ENCODE results near the gene THBS3.
"Not testable (repeated sequence)": the region's sequence is repeated elsewhere in the genome, so short reads cannot be mapped to it uniquely, and the experiment has no call there.

Gene THBS3

DNA sequence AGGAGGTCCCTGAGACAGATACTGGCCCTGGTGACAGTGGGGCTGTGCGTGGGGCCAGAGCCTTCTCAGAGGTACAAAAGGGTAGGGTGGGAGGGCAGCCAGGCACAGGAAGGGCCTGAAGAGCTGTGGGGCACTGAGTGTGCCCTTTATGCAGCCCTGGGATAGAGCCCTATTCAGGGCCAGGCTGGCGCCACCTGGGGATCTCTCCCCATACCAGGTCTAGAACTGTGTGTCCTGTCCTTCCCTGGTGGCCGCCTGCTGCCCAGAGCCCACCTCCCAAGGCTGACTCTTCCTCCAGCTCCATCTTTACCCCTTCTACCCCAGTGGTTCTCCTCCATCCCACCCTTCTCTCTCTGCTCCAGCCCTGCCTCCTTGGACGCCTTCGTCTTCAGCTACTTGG, 25.8 kb upstream of the THBS3 start:
- not testable (repeated sequence) for DNase-seq (ENCODE audit: low spot score)

DNA sequence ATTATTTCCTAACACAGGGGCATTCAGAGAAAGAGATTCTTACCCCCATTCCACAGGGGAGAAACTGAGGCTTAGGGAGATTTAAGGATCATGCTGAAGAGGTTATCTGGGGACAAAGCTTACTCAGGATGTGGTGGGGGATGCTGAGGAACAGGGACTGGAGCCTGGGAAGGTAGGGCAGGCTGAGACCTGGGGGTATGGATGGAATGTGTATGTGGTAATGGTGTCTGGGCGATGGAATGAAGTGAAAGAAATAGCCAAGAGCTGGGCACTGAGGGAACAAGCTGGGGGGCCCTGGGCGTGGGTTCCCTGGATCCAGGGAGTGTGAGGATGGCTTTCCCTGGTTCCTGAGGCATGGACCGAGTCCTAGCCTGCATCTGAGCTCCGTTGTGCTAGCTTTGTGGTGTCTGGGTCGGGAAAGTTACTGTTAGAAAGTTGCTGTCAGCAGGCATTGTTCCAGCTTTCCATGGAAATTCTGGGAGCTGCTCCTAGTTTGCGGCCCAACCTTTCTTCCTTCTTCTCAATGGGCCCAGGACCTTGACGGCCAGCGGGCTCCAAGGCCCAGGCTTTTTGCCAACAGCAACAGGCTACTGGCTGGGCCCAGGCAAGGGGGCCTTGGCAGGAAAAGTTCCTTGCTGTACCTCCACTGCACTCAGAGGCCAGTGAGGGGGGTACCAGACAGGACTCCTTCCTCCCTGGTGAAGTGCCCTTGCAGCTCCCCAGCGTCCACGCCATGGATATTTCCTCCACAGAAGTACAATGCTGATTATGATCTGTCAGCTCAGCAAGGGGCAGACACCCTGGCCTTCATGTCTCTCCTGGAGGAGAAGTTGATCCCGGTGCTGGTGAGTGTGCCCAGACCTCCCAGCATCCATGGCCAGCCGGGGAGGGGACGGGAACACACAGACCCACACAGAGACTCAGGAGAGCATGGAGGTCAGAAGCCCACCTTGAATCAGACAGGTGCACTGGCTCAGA, 24.6 kb upstream of the THBS3 start:
- DNase-seq (ENCODE audit: low spot score) = peak; percentile 53

GRCh38 chr1:155231302-155231701, 23.6 kb upstream of the THBS3 start:
- not testable (repeated sequence) for DNase-seq (ENCODE audit: low spot score)

GRCh38 chr1:155228096-155228427, 20.4 kb upstream of the THBS3 start:
- DNase-seq (ENCODE audit: low spot score) = no peak

DNA sequence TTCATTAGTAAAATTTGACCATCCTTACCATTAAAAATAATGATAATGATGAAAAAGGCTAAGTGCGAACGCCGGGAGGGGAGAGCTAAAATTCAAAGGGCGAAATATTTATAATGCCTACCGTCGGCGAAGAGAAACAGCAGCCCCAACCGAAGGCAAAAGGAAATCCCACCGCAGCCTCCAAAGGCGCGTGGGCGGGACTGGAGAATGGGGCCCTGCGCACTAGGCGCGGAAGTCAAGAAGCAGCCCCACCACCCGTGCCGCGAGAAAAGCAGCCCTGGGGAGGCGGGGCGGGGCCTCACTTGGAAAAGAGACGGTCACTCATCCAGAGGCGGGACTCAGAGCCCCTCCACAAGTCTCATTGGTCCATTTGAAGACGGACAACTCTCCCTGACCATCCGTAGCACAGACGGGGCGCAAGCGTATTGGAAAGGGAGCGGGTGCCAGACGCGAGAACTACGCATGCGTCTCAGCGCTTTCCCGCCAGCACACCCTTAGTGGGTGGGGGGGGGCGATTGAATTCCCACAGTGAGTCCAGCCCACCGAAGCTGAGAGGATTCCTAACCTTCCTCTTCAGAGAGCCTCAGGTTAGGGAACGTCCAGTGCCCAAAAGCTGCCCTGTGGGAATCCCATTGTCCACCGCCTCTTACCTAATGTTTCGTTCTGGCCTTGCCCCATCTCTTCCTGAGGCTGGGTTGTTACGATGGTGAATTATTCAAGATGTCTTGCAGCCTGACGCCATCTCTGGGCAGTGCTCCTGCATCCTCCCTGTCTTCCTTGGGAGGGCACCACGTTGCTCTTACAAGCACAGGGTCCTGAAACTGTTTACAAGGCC, 19.8 kb upstream of the THBS3 start:
- peak; percentile 99 for DNase-seq (ENCODE audit: low spot score)

DNA sequence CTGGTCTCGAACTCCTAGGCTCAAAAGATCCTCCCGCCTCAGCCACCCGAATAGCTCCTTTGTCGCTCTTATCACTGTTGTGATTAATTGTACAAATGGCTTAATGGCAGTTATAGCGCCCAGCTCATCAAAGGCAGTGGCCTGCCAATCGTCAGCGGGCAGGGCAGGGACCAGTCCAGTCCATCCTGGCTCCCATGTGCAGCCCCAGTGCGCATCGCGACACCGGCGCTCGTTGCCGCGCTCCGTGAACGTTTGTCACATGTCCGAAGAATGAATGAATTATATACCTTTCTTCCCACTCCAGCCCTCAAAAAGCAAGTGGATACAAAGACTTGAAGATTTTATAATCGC, 19.2 kb upstream of the THBS3 start:
- peak; percentile 61 for DNase-seq (ENCODE audit: low spot score)

- peak; percentile 83 for DNase-seq (ENCODE audit: low spot score)
Measured at GRCh38 chr1:155226188-155226909, 18.7 kb upstream of the THBS3 start.

GRCh38 chr1:155225404-155225759, 17.7 kb upstream of the THBS3 start:
- not testable (repeated sequence) for DNase-seq (ENCODE audit: low spot score)

DNA sequence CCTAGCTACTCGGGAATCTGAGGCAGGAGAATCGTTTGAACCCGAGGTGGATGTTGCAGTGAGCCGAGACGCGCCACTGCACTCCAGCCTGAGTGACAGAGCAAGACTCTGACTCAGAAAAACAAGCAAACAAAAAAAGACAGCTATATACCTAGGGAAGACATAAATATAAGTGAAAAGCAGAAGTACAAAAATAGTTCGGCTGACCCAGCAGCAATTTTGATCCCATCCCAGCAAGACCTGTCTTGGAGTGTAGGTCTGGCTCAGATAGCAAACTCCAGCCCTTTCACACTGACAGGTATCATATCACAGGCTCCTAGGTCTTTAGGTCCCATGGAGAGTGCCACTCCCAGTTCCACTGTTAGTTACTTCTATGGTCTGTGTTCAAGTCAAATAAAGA, 15.3 kb upstream of the THBS3 start:
- no peak for DNase-seq (ENCODE audit: low spot score)

- DNase-seq (ENCODE audit: low spot score) = not testable (repeated sequence)
Measured at GRCh38 chr1:155220211-155220965, 12.7 kb upstream of the THBS3 start.

DNA sequence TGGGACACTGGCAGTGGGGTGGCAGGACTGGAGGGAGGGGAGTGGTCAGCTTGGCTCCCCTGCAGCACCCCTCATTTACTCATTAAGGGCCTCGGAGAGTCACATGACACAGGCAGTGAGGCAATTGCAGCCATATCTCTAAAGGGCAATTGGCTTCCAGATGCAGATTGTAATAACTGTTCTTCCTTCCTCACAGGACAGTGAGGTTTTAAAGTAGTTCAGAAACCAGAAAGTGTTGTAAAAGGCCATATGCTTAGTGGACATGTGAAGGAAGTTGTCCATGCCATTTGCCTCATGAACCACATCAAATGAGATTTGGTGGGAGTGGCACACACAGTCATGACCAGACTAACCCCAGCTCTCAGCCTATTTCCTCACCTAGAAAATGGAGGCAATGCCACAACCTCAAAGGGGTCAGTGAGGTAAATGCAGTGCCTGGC, 11.9 kb upstream of the THBS3 start:
- DNase-seq (ENCODE audit: low spot score) = peak; percentile 74

DNA sequence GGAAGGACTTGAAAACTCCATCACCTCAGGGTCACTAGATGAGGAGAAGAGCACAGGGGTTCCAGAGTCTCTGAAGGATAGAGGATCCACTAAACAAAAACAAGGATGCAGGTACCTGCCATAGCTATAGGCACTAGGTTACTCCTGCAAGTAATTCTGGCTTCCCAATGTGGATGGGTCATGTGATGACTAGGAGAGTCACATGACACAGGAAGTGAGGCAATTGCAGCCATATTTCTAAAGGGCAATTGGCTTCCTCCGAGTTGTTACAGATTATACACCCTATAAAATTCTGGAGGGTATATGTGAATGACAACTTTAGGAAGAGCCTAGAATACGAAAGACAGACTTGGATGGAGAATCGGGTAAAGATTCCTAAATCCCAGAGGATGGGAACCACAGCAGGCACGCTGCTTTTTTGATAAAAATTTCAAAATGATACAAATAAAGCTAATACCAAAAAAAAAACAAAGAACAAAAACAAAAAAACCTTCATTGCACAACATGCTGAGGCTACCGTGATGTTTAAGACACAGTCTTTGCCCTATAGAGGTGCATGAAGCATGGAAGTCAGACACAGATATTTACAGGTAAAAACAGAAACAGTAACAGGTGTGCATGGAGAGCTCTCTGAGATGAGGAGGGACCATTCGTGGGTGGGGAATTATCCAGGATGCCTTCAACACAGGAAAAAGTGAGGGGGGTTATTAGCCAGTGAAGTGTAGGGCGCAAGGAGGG, 11.3 kb upstream of the THBS3 start:
- peak; percentile 93 for DNase-seq (ENCODE audit: low spot score)

DNA sequence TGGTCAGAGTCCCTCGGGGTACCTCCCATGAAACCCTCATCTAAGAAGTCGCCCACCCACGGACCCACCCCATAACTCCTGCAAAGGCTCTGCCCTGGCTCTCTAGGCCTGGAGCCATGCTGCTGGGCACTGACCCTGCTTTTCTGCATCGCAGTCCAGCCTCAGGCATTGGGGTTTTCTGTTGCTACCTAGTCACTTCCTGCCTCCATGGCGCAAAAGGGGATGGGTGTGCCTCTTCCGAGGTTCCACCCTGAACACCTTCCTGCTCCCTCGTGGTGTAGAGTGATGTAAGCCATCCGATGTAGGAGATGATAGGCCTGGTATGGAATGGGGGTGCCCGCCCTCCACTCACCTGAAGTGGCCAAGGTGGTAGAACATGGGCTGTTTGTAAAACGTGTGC, 7.0 kb upstream of the THBS3 start:
- not testable (repeated sequence) for DNase-seq (ENCODE audit: low spot score)

DNA sequence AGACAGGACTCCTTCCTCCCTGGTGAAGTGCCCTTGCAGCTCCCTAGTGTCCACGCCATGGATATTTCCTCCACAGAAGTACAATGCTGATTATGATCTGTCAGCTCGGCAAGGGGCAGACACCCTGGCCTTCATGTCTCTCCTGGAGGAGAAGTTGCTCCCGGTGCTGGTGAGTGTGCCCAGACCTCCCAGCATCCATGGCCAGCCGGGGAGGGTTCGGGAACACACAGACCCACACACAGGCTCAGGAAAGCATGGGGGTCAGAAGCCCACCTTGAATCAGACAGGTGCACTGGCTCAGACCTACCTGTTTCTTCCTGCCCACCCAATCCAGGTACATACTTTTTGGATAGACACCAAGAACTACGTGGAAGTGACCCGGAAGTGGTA, 4.3 kb upstream of the THBS3 start:
- not testable (repeated sequence) for DNase-seq (ENCODE audit: low spot score)

DNA sequence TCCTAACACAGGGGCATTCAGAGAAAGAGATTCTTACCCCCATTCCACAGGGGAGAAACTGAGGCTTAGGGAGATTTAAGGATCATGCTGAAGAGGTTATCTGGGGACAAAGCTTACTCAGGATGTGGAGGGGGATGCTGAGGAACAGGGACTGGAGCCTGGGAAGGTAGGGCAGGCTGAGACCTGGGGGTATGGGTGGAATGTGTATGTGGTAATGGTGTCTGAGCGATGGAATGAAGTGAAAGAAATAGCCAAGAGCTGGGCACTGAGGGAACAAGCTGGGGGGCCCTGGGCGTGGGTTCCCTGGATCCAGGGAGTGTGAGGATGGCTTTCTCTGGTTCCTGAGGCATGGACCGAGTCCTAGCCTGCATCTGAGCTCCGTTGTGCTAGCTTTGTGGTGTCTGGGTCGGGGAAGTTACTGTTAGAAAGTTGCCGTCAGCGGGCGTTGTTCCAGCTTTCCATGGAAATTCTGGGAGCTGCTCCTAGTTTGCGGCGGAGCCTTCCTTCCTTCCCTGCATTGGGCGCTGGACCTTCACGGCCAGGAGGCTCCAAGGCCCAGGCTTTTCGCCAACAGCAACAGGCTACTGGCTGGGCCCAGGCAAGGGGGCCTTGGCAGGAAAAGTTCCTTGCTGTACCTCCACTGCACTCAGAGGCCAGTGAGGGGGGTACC, 3.8 kb upstream of the THBS3 start:
- DNase-seq (ENCODE audit: low spot score) = not testable (repeated sequence)

DNA sequence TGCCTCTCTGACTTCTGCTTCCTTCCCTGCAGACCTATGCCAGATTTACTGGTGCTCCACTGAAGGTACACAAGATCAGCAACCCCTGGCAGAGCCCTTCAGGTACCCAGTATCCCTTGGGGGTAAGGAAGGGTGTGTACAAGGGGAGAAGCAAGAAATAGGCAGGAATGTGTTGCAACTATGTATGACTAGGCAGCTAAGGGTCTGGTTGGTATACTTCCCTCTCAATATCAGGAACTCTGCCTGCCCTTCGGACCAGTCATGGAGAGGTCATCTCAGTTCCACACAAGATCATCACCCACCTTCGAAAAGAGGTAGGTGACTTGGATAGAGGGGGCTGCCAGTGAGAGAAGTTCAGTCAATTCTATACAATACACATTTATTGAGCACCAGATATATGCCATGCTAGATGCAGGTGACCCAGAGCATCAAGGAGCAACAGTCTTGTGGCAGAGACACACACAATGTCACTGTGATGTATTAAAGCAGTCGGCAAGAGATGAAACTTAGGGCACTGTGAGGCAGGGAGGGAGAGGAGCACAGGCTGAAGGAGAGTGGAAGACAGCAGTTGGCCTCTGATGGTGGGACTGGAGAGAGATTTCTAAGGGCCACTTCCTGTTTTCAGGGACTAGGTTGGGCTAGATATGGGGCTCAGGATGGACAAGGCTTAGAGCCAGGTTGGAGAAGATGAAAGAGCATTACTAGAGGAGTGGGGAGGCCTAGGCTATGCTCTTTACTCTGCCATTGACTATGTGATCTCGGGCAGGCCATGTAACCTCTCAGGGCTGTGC, 2.8 kb upstream of the THBS3 start:
- no peak for DNase-seq (ENCODE audit: low spot score)

GRCh38 chr1:155209312-155209721, 1.6 kb upstream of the THBS3 start:
- no peak for DNase-seq (ENCODE audit: low spot score)

- DNase-seq (ENCODE audit: low spot score) = peak; percentile 76
Measured at GRCh38 chr1:155208541-155209311, 1.0 kb upstream of the THBS3 start, which contains the start of gene MTX1. MTX1 (plus strand) TSS chr1:155208695; CDS start chr1:155208805, 110 bp downstream.
